GM10266 (cell line): ENCODE data around the gene OR4M1.
"Not testable (repeated sequence)": the region's sequence is repeated elsewhere in the genome, so short reads cannot be mapped to it uniquely, and the experiment has no call there.

Experiments
- DNase-seq: peaks from one replicate; pipeline ENCODE4 v3.0.0; 2012; ENCODE audit errors: extremely low spot score
- TF ChIP-seq, protein P1 (sequence below): IDR thresholded peaks from 2 replicates; pipeline ENCODE4 v1.5.1; 2012; ENCODE audit warnings: mild to moderate bottlenecking, low read depth; ENCODE audit not compliant: control insufficient read depth, insufficient read depth; ENCODE audit errors: missing control alignments

The OR4M1 gene, protein sequence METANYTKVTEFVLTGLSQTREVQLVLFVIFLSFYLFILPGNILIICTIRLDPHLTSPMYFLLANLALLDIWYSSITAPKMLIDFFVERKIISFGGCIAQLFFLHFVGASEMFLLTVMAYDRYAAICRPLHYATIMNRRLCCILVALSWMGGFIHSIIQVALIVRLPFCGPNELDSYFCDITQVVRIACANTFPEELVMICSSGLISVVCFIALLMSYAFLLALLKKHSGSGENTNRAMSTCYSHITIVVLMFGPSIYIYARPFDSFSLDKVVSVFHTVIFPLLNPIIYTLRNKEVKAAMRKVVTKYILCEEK

DNA sequence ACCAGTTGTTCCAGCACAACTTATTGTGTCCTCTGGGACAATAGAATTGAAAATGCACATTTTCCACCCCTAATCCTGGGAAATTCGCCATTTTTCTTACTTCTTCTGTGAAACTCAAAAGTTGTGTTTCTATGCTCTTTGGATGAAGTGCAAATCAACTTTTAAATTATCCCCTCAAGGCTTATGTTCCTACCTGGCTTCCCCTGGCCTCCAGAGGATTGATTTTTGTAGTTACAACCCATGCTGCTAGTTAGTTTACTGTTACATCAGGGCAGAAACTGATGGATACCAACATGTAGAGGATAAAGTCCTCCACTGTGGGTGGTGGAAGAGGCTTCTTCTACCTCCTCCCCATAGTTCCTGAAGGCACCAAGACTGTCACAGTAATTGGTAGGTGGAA is at the start of gene OR4M1:
OR4M1 (plus strand) TSS at position 301 of the 400 bp plus-strand sequence. CDS start 6,819 bp downstream, outside the sequence.
- DNase-seq, result not testable (repeated sequence)

DNA sequence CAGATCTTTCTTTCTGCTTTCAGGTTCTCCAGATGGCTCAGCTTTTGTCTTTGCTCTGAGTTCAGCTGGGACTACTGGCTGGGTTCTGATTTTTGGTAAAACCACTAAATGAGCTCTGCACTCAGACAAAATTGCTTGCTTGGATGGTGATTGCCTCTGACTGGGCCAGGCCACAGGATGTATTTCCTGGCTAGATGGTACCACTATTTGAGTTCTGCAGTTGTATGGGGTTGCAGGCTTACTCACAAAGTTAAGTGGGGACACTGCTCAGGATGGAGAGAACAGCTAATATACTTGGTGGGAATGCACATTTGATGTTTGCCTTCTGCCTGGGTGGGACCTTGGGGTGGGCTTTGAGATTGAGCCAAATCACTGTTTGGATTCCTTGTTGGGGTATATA is 43.9 kb upstream of the OR4M1 start:
- TF ChIP-seq, protein P1, sequence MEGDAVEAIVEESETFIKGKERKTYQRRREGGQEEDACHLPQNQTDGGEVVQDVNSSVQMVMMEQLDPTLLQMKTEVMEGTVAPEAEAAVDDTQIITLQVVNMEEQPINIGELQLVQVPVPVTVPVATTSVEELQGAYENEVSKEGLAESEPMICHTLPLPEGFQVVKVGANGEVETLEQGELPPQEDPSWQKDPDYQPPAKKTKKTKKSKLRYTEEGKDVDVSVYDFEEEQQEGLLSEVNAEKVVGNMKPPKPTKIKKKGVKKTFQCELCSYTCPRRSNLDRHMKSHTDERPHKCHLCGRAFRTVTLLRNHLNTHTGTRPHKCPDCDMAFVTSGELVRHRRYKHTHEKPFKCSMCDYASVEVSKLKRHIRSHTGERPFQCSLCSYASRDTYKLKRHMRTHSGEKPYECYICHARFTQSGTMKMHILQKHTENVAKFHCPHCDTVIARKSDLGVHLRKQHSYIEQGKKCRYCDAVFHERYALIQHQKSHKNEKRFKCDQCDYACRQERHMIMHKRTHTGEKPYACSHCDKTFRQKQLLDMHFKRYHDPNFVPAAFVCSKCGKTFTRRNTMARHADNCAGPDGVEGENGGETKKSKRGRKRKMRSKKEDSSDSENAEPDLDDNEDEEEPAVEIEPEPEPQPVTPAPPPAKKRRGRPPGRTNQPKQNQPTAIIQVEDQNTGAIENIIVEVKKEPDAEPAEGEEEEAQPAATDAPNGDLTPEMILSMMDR, result no peak
- no peak for DNase-seq

DNA sequence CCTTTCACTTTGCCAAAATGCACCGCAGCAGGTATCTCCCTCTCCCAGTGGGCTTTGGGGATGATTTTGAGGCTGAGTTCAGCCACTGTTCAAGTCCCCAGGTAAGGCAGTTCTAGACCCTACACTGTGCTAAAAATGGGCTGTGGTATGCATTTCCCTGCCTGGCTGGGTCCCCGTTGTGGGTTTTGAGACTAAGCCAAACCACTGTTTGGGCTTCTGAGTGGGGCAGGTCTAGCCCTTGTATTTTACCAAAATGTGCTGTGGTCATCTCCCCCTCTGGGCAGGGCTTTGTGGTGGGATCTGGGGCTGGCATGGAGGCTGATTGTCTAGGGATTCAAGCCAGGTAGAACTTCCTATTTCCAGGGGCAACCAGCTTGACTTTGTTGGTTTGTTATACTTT is 43.5 kb upstream of the OR4M1 start:
- TF ChIP-seq, protein P1, result no peak
- no peak for DNase-seq

DNA sequence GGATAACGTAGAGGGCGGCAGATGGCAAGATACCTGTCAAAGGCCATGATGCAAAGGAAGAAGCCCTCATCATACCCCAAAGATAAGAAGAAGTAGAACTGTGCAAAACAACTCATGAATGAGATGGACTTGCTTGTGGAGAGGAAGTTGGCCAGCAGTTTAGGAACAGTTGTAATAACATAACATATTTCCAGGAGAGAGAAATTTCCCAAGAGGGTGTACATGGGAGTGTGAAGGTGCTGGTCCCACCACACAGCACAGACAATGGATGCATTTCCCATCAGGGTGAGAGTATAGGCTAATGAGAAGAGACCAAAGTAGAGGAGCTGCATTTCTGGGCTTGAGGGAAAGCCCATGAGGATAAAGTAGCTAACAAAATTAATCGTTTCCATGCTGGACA is 39.4 kb upstream of the OR4M1 start:
- not testable (repeated sequence) for DNase-seq

DNA sequence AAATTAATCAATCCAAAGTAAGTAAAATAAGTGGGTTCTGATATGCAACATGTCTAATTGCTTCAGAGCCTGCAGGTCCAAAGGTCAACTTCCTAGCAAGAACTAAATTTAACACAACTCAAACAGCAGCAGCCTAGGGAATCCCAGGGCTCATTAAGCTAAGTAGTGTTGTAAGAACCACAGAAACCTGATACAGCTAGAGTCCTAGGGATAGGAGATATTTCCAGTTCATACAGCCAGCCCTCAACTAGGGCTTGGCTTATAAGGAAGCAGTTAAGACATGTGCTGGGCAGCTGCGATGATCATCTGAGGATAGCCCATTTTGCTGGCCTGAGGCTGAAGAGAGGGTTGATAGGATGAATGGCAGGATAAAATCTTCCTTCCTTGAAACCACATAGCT is 30.0 kb upstream of the OR4M1 start, which contains the start of gene OR4Q3:
OR4Q3 (plus strand) TSS at position 316 of the 400 bp plus-strand sequence.
- no peak for DNase-seq
- TF ChIP-seq, protein P1, result no peak

DNA sequence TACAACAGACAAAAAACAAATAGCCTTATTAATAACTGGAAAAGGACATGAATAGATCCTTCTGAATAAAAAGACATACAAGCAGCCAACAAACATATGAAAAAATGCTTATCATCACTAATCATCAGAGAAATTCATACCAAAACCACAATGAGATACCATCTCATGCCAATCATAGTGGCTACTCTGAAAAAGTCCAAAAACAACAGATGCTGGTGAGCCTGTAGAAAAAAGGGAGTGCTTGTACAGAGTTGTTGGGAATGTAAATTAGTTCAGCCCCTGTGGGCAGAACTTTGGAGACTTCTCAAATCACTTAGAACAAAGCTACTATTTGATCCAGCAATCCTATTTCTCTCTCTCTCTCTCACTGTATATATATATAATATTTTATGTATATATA is 21.0 kb upstream of the OR4M1 start:
- DNase-seq, result not testable (repeated sequence)

DNA sequence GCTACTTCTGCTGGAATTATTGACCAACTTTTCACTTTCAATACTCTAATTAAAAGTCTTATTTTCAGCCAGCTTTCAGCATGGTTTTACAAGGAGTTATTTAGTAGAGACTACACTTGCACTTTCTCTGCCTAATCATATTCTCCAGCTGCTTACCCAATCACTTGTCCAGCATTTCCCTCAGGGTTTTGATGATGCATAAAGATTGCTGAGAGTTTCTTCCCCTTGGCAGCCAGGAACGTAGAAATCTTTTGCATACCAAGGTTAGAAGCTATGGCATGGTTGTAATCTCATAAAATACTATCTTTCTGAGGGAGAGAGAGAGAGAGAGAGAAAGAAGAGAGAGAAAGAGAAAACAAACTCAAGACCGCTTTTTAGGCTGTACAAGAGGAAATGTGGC is 19.1 kb upstream of the OR4M1 start:
- TF ChIP-seq, protein P1, result no peak
- DNase-seq, result no peak

DNA sequence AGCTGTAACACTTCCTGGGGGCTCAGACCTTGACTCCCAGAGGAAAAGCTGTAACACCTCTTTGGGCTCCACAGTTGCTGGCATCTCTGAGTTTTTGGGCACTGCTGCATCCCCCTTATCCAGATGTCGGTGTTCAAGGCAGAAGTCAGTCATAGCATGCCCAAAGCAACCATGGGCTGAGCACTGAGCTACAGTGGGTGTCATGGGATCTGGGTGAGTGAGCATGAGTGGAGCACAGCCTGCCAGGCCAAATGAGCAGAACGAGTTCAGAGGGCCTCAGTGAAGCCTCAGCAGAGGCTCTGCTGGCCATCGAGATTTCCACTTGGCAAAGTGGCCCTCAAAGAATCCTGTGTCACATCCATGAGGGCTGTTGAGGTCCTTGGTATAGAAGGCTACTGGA is 1.8 kb upstream of the OR4M1 start:
- not testable (repeated sequence) for DNase-seq

DNA sequence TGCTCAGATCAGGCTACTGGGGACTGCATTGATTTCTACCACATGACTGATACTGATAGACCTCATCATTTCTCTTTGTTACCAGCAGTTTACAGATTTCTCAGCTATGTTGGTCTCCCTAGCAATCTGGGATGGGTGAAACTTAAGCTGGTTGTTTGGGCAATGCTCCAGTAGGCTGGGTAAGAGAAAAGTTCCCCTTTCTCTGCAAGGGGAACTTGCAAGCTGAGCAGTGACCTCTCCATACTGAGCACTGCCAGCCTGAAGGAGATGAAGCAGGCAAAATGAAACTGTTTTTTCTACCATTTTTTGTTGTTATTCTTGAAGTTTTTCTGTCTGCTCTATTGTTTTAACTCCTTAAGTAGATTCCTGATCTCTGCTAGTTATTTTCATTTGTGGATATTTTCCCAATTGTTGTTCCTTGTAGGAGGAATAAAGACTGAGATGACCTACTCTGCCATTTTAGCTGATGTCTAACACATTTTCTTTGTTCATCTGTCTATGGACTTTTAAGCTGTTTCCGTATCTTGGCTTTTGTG is 1.3 kb upstream of the OR4M1 start:
- no peak for DNase-seq
- TF ChIP-seq, protein P1, result no peak

DNA sequence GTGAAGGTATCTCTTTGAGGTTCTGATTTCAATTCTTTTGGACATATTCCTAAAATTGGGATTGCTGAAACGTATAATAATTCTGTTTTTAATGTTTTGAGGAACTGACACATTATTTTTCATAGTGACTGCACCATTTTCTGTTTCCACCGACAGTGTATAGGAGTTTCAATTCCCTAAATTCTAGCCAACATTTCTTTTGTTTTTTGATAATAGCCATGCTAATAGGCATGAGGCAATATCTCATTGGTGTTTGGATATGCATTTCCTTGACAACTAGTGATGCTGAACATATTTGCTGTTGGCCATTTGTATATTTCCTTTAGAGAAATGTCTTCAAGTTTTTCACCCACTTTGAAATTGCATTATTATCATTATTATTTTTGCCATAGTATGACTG is 850 bp upstream of the OR4M1 start:
- DNase-seq, result not testable (repeated sequence)
